Measurements from ENCODE around the gene KDM4B. TPM values are rescaled to one million over a fixed set of nuclear protein-coding genes. Genes with fewer than 3 reads are reported as not detected.

The KDM4B gene
- total and polyA plus RNA-seq, 9 of the 15 experiments (the other 6 are each of a cell fraction or from before 2014, with no cell fraction given): 0.21 to 29.9 (median 7.3) TPM

- 0 out of 2 replicates have a peak, but pooled peaks have one; percentile 44 for TF ChIP-seq CLOCK (CRISPR knock-in tag; IDR thresholded peaks at IDR 0.05; ENCODE audit: borderline replicate concordance)
- TF ChIP-seq, protein P1, sequence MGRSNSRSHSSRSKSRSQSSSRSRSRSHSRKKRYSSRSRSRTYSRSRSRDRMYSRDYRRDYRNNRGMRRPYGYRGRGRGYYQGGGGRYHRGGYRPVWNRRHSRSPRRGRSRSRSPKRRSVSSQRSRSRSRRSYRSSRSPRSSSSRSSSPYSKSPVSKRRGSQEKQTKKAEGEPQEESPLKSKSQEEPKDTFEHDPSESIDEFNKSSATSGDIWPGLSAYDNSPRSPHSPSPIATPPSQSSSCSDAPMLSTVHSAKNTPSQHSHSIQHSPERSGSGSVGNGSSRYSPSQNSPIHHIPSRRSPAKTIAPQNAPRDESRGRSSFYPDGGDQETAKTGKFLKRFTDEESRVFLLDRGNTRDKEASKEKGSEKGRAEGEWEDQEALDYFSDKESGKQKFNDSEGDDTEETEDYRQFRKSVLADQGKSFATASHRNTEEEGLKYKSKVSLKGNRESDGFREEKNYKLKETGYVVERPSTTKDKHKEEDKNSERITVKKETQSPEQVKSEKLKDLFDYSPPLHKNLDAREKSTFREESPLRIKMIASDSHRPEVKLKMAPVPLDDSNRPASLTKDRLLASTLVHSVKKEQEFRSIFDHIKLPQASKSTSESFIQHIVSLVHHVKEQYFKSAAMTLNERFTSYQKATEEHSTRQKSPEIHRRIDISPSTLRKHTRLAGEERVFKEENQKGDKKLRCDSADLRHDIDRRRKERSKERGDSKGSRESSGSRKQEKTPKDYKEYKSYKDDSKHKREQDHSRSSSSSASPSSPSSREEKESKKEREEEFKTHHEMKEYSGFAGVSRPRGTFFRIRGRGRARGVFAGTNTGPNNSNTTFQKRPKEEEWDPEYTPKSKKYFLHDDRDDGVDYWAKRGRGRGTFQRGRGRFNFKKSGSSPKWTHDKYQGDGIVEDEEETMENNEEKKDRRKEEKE (IDR thresholded peaks at IDR 0.05; ENCODE audit: borderline replicate concordance in 1 of 2, control insufficient read depth in 1 of 2, low read depth in 2 of 2, low read length in 1 of 2): no peak
- TF ChIP-seq LEF1 (IDR thresholded peaks at IDR 0.05): no peak
- TF ChIP-seq EWSR1 (IDR thresholded peaks at IDR 0.05; ENCODE audit: borderline replicate concordance, low read depth, partially characterized antibody): no peak
- TF ChIP-seq PYGO2 (tag; IDR thresholded peaks at IDR 0.05): no peak
- no peak for TF ChIP-seq ZBTB26 (CRISPR knock-in tag; IDR thresholded peaks at IDR 0.05)
- no peak for TF ChIP-seq ZNF143 (CRISPR knock-in tag; IDR thresholded peaks at IDR 0.05)
- no peak for TF ChIP-seq ZNF175 (CRISPR knock-in tag; IDR thresholded peaks at IDR 0.05; ENCODE audit: low read depth)
- TF ChIP-seq CHD4 (IDR thresholded peaks at IDR 0.05; ENCODE audit: insufficient read depth, insufficient replicate concordance, low read depth, low read length, poor library complexity, severe bottlenecking): peak; percentile 47
- TF ChIP-seq HES1 (IDR thresholded peaks at IDR 0.05; ENCODE audit: low read depth): no peak
- TF ChIP-seq CHAMP1 (IDR thresholded peaks at IDR 0.05): no peak
- no peak for TF ChIP-seq ARID3A (IDR thresholded peaks at IDR 0.05; ENCODE audit: borderline replicate concordance, low read depth, low read length)
- no peak for TF ChIP-seq HMGN3 (IDR thresholded peaks at IDR 0.05; ENCODE audit: borderline replicate concordance, extremely low read depth, insufficient read length, low read depth, low read length)
Observed at GRCh38 chr19:5090465-5091017, 121.6 kb downstream of the KDM4B start (continued).
